NCI-H524 (cell line): ENCODE results near the gene NAALAD2.
"Not testable (repeated sequence)": the region's sequence is repeated elsewhere in the genome, so short reads cannot be mapped to it uniquely, and the experiment has no call there.

Experiments
- DNase-seq, 2 experiments: peaks; one replicate each; lab custom pipeline; 2025; lab: John Stamatoyannopoulos, UW

The NAALAD2 gene

DNA sequence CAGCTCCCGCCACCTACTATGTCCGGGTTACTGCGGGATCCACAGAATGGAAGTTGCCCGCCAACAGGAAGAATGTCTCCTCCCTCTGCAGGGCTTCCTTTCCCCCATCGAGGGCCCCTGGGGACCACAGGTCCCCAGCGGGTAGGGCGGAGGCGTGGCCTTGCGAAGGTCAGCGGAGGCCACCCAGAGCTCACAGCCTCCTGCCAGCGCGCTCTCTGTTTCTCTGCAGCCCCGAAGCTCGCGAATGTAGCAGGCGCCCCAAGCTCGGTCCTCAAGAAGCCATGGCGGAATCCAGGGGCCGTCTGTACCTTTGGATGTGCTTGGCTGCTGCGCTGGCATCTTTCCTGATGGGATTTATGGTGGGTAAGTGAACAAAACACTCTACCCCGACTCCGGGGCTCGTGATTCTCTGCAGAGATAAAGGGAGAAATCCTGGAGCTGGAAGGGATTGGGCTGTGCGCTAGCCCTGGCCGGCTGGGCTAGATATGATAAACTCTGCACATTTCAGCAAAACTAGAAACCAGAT is at the start of gene NAALAD2:
NAALAD2 (plus strand) TSS at position 186 of the 526 bp plus-strand sequence; CDS start at position 282, 96 bp downstream.
- peak; percentile 51 to 78 for DNase-seq

GRCh38 chr11:90085650-90086049 is 48.8 kb upstream of the NAALAD2 start, which contains the start of gene UBTFL1:
Gene UBTFL1 (plus strand): TSS chr11:90085950. CDS start chr11:90085950, 0 bp downstream.
- not testable (repeated sequence) for DNase-seq

DNA sequence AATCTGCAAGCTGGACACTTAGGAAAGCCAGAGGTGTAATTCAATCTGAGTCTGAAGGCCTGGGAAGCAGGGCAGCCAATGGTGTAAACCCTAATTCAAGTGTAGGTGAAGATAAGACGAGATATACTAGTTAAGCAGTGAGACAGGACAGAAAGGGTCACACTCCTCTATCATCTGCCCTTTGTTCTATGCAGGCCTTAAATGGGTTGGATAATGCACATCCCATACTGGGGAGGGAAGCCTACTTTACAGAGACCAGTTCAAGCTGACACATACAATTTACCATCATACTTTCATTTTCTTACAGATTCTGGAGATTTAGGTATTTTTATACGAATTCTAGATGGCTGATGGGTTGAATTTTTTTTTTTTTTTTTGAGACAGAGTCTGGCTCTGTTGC is 45.7 kb upstream of the NAALAD2 start:
- not testable (repeated sequence) for DNase-seq

- DNase-seq, result not testable (repeated sequence)
Observed at GRCh38 chr11:90095230-90095924, 39.1 kb upstream of the NAALAD2 start.

DNA sequence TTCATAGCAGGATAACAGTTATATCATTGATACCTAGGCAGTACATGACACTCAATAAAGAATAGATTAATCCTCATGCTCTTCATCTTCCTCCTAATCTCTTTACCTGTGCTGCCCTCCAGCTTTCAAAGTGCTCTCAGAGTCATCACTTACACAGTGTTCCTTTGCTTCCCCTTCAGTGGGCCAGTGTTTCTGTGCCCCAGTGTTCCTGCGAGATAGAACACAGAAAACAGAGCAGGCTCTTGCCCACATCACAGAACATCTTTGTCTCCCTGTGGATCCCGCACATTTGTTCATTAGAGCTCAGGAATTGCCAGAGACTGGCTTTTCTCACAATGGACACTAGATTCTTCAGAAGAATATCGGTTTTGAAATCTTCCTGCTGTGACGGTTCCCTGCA is 36.2 kb upstream of the NAALAD2 start:
- DNase-seq, result not testable (repeated sequence)

DNA sequence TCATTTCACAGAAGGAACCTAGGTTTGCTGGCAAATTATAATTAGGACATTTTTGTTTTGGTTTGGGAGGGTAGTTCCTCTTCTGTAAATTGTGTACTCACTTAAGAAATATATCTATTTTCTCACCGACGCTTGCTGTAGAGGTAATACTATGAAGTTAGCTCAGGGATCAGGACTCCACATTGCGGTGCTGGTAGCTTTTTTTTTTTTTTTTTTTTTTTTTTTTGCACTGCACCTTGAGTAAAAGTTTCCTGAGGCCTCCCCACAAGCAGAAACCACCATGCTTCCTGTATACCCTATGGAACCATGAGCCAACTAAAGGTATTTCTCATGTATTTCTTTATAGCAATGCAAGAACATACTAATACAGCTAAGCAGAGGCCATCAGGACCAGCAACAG is 34.0 kb upstream of the NAALAD2 start:
- DNase-seq, result no peak

DNA sequence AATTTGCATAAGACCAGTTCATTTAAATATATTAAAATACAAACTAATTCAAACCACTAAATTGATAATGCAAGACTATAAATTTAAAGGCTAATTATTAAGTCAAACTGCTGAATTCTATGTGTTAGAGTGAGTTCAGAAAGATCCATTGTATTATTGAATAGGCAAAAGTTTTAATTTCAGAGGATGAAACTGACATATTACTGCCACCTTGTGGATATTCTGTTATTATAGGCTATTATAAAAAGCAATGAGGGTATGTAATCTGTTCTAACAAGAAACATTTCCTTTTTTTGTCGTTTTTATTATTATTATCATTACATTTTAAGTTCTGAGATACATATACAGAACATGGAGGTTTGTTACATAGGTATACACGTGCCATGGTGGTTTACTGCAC is 20.9 kb upstream of the NAALAD2 start:
- peak in 1 of 2 experiments; percentile 17 for DNase-seq

DNA sequence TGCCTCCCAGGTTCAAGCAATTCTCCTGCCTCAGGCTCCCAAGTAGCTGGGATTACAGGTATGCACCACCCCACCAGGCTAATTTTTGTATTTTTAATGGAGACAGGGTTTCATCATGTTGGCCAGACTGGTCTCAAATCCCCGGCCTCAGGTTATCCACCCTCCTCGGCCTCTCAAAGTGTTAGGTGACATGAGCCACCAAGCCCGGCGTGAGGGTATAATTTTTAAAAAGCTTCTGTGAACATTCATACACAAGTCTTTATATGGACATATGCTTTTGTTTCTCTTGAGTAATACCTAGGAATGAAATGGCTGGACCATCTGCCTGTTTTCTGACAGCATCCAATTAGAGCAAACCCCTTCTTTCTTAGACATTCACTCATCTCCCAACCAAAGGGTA is 14.3 kb upstream of the NAALAD2 start:
- DNase-seq, result peak in 1 of 2 experiments; percentile 62

DNA sequence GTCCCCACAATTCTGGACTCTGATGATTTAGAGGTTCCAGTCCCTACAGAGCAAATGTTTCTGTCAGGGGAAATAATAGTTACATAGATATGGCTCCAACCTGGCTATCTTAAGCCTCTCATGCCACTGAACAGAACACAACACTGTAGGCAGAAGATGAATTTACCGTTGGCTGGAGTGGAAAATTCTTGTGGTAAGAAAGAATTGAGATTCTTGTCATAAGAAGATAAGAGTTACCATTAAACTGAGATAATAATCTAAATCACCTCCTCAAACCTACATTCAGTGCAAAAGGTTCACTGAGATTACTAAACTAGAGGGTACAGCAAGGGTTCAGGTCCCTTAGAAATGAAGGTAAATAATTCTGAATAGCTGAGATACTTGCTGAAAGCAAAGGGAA is 10.1 kb upstream of the NAALAD2 start:
- no peak for DNase-seq

- DNase-seq, result no peak
Observed at GRCh38 chr11:90124946-90125345, 9.5 kb upstream of the NAALAD2 start.

DNA sequence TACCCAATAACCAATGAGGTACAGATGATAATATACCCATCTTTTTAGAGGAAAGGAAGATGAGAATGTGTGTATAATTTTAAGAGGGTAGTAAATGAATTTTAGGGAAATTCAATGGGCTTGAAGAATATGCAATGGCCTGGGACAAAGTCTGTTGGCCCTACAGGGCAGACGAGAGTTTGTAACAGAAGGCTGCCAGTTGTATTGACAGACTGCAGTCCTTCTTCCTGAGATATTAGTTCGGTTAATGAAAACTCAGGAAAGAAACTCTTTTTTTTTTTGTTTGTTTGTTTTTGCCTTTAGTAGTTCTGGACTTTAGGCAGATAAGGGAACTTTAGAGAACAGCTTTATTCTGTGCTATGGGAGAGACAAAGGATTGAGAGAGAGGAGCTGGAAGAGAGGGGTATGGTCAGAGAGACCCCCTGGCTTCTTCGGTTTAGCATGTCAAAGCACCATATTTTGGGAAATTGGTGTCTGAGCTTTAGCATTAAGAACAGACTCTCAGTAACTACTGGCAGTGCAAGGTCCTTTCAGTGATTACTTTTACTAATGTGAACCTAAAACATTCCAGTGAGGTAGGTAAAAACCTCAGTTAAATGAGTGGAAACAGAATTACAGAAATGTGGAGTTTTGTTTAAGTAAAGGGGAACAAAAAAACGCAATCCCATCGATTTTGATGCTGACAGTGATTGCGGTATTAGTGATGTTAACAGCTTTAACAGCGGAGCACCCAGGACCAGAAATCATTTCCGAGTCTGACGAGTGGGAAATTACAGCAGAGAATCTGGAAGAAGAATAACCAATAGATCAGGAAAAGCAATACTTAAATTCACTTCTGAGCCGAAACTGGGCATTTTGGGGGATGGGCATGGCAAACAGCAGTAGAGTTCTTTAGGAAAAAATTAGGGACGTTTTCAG is 644 bp upstream of the NAALAD2 start:
- no peak for DNase-seq

GRCh38 chr11:90135016-90135415 is 553 bp downstream of the NAALAD2 start:
- no peak for DNase-seq

GRCh38 chr11:90148900-90149299 is 14.4 kb downstream of the NAALAD2 start:
- DNase-seq, result no peak

DNA sequence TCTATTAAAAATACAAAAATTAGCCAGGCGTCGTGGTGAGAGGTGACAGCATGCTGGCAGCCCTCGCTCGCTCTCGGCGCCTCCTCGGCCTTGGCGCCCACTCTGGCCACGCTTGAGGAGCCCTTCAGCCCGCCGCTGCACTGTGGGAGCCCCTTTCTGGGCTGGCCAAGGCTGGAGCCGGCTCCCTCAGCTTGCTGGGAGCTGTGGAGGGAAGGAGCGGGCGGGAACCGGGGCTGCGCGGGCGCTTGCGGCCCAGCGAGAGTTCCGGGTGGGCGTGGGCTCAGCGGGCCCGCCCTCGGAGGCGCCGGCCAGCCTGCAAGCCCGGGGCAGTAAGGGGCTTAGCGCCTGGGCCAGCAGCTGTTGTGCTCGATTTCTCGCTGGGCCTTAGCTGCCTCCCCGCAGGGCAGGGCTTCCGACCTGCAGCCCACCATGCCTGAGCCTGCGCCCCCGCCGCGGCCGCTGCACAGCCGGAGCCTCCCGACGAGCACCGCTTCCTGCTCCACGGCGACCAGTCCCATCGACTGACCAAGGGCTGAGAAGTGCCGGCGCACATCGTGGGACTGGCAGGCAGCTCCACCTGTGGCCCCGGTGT is 32.6 kb downstream of the NAALAD2 start:
- not testable (repeated sequence) for DNase-seq

DNA sequence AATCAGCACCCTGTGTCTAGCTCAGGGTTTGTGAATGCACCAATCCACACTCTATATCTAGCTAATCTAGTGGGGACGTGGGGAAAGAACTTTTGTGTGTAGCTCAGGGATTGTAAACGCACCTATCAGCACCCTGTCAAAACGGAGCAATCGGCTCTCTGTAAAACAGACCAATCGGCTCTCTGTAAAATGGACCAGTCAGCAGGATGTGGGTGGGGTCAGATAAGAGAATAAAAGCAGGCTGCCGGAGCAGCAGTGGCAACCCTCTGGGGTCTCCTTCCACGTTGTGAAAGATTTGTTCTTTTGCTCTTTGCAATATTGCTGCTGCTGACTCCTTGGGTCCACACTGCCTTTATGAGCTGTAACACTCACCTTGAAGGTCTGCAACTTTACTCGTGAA is 33.2 kb downstream of the NAALAD2 start:
- DNase-seq, result not testable (repeated sequence)

GRCh38 chr11:90168571-90168970 is 34.1 kb downstream of the NAALAD2 start:
- no peak for DNase-seq

GRCh38 chr11:90171359-90171758 is 36.9 kb downstream of the NAALAD2 start:
- no peak for DNase-seq

DNA sequence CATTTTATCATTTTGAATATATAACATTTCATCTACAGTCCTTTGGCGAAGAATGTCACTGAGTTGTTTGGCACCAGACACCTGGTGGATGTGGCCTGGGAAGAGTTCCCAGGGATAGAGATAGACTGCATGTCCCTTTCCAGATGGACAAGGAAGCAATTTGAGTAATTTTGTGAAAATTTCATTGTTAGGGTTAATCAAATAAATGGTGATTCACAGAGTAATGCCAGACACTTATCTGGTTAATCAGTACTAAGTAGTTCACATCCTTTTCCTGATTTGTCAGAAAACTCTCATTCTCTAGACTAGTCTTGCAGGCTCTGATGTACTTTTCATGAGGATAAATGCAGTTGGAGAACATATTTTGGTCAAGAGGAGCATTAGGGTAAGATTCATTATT is 41.6 kb downstream of the NAALAD2 start:
- DNase-seq, result no peak

- no peak for DNase-seq
Observed at GRCh38 chr11:90178751-90179150, 44.3 kb downstream of the NAALAD2 start.

DNA sequence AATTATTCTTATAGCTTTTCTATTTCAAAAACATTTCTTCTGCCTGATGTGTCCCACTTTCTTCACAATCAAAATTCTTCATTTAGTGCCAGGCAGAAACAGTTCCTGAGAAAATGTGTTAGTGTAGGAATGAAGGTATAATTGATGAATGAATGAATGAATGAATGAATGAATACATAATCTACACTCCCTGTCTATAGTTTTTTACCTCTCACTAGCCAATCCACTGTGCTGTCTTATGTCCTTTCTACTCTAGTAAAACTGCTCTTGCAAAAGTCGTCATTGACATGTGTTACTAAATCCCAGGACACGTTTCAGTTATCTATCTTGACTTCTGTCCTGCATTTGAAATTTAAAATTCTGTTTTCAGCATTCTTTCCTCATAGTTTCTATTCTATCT is 45.5 kb downstream of the NAALAD2 start:
- DNase-seq, result no peak

DNA sequence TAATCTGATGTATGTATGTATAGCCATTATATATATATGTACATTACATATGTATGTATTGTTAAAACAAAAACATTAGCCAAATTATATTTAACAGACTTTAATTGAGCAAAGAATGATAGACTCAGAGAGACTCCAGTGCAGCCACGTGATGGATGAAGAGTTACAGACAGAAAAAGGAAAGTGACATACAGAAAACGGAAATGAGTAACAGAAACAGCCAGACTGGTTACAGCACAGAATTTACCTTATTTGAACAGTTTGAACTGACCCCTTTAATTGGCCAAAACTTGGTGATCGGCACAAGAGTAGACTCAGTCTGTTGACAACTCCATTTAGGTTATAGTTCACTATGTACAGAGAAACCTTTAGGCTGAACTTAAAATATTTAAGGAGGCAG is 53.4 kb downstream of the NAALAD2 start:
- no peak for DNase-seq

DNA sequence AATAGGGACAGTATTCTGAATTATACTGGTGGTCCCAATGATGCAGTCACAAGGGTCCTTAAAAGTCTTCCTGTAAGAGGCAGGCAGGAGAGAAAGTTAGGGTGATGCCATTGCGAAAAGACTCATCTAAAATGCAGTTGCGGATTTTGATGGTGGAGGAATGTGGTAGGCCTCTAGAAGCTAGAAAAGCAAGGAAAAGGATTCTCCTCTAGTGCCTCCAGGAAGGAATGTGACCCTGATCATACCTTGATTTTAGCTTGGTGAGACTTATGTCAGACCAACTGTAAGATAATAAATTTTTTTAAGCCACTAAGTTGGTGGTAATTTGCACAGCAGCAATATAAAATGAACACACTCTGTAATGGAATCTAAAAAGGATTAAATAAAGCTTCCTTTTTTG is 54.5 kb downstream of the NAALAD2 start:
- no peak for DNase-seq
